Stimulated activated CD4-positive, alpha-beta T cell treated with anti-CD3 and anti-CD28 coated beads, TNF-alpha, amount 100 ng/mL, for 48 hours (primary cell): ENCODE results near the gene MTX2.

Source experiments
- DNase-seq, 3 donors: peaks; one replicate each; pipeline ENCODE4 v3.0.0-alpha.2; 2020; ENCODE audit warnings: low read depth in 3 of 3

The MTX2 gene

DNA sequence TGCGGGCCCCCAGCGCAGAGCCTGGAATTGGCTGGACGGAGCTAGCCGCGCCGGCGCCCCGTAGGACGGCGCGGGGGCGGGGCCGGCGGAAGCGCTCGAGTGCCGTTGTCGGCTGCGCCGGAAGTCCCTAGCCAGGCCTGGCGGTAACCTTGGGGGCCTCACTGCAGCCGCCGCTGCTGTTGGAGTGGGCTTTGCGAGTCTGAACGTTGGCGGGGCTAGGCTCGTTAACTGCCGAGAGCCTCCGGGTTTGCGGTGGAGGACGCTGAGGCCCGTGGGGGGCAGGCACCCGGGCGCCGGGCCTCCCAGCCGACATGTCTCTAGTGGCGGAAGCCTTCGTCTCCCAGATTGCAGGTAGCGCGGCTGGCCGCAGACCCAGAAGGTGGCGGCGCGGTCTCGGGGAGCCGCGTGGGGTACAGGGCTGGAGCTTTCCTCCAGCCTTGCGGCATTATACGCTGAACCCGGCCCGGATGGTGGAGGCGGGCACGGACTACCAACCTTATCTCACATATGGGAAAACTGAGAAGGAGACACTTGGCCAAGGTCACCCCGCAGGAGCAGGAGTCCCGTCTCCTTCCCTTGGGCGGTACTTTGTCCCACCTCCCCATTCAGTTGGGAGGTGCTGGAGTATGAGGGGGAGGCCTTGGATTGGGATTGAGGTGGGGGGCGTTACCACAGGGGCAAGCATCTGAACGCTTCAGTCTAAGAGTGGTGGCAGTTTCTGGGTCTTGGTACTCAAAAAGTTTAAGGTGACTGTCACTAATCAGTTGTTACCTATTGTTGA lies at the start of gene MTX2:
TSS of gene MTX2 (plus strand) at position 124 of the 781 bp plus-strand sequence. CDS start at position 312, 188 bp downstream.
- DNase-seq = peak; percentile 44 to 65 (median 54)

GRCh38 chr2:176227874-176228273 lies 41.4 kb upstream of the MTX2 start:
- no peak for DNase-seq

GRCh38 chr2:176234156-176234555 lies 35.1 kb upstream of the MTX2 start:
- no peak for DNase-seq

DNA sequence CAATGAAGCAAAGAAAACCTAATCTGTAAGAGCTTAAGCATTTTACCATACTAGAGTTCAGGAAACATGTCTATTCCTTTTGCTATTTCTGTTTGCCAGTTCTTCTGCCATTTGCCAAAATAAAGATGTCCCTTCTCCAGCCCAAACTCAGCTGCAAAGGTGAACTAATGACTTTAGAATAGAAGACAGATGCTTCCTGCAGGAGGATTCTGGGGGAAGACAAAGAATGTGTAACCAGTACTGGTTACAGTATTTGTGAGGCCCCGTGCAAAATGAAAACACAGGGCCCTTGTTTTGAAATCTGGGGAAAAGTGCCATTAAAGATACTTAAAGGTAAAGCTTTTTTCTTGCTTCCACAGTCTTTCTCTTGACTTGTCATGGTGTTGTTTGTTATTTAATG lies 34.3 kb upstream of the MTX2 start:
- DNase-seq = no peak

- DNase-seq = no peak
Measured at GRCh38 chr2:176237456-176237855, 31.8 kb upstream of the MTX2 start.

- no peak for DNase-seq
Measured at GRCh38 chr2:176239031-176239430, 30.2 kb upstream of the MTX2 start.

GRCh38 chr2:176240301-176240700 lies 28.9 kb upstream of the MTX2 start:
- DNase-seq = no peak

DNA sequence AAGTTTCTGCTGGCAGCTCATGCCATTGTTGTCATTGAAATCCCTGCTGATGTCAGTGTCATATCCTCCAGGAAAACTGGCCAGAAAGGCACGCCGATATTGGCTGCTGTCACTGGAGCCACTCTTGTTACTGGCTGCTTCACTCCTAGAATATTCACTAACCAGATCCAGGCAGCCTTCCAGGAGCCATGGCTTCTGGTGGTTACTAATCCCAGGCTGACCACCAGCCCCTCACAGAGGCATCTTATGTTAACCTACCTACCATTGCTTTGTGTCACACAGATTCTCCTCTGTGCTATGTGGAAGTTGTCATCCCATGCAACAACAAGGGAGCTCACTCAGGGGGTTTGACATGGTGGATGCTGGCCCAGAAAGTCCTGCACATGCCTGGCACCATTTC lies 27.0 kb upstream of the MTX2 start:
- DNase-seq = no peak

DNA sequence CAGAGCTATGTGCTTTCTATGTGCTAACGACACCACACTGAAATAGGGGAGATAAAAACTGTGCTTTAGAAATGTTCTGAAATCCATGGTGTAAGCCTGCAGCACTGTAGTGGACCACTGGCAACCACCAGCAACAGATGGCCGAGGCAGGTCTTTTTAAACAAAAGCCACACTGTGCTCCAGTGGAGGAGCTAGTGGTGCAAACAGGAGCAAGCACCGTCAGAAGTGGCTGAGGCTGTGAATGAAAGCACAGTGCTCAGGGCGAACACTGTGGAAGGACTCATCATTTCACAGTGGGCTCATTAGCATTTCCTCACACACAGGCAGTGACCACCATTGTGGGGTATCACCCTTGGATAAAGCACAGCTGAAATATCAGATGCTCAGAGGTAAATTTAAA lies 22.9 kb upstream of the MTX2 start:
- no peak for DNase-seq

DNA sequence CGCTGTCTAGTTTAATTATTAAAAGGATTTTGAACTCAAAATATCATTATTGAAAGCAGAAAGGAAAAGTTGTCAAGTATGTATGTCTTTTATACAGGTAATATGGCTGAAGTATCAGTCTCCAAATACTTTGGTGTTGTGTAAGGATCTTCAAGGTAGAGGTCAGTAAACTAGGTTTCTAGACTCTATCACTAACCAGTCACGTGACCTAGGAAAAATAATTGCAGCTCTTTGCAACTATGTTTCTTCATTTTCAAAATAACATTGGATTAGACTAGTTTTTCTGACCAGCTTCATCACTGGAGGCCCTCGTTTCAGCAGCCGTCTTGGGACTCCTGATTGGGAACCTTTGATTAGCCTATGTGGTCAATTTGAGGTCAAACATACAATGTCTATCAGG lies 21.4 kb upstream of the MTX2 start:
- no peak for DNase-seq

GRCh38 chr2:176251928-176252327 lies 17.3 kb upstream of the MTX2 start:
- DNase-seq = no peak

DNA sequence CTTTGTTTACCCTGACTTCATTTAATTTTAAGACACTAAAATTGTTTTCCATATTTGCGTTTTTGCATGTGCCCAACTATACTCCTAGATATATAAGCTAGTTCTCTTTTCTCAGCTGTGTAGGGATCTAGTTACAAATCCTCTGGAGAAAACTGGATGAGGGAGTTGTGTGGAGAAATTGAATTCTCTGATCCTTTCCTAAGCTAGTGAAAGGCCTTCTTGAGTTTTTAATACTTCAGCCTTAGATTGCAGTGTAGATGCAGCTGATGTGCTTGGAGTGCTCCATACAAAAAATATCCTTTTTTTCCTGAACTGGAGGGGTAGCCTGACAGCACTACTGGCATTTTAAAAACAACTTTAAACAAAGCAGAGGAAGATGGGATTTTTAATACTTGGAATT lies 8.6 kb upstream of the MTX2 start:
- no peak for DNase-seq

DNA sequence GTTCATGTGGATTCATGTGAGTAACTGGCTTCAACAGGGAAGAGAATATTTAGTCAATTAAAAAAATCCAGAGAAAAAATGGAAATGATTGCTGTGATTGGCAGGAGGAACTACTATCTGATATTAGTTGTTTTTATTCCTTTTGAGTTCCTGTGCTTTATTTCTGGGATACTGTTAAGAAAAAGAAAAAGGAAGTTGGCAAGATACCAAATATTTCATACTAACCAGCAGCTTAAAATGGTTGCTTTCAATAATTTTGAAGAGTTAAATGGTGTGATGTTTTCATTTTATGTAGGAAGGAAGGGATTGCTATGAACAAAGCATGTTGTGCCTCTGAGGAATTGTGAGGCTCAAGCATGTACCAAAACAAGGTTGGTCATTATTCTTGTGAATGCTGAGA lies 8.1 kb upstream of the MTX2 start:
- no peak for DNase-seq

DNA sequence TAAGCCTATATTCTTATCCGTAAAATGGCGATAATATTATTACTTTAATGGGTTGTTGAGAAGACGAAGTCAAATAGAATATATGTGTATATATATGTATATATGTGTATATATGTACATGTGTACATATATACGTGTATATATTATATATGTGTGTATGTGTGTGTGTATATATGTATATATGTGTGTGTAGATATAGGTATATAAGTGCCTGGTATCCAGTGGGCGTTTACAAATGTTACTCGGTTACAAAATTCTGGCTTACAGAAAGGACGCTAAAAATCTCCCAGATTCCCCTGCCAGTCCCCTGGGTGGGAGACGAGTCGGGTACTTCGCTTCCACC lies 295 bp upstream of the MTX2 start:
- no peak for DNase-seq

DNA sequence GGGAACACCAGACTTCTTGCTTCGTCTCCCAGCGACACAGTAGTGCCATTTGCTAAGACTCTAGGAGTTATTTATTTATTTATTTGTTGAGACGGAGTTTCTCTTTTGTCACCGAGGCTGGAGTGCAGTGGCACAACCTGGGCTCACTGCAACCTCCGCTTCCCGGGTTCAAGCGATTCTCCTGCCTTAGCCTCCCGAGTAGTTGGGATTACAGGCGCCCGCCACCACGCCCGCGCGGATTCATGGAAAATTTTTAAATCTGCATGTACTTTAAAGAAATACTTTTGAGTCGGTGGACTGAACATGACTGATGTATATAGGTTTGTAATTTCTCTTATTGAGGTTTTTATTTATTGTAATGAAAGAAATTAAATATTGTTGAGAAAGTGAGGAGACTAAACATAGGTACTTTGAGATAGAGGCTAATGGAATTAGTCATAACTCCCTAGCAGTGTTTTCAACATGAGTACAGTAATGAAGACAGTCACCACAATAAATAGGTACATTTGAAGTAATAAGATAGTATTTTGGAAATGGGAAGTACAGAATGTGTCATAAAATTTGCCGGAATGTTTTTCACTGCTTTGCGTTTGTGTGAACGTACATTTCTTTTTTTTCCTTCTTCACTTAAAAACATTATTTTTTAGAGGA lies 983 bp downstream of the MTX2 start:
- no peak for DNase-seq

GRCh38 chr2:176272870-176273459 lies 3.7 kb downstream of the MTX2 start:
- DNase-seq = no peak

DNA sequence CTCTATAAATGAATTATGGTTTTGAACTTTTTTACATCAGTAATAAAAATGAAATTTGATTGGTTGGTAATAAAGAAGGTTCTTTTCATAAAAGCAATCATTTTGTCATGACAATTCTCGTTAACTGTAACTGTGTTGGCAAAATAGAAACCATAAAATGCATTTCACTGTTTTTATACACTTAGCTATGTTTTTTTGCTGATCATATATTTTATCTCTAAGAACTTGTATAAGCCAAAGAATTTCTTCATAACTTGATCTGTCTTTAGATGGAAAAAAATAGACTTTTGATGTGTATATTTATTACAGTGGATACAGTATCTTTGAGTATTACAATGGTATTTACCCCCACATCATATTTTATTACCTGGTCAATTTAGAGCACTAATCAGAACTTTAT lies 9.7 kb downstream of the MTX2 start:
- DNase-seq = no peak

DNA sequence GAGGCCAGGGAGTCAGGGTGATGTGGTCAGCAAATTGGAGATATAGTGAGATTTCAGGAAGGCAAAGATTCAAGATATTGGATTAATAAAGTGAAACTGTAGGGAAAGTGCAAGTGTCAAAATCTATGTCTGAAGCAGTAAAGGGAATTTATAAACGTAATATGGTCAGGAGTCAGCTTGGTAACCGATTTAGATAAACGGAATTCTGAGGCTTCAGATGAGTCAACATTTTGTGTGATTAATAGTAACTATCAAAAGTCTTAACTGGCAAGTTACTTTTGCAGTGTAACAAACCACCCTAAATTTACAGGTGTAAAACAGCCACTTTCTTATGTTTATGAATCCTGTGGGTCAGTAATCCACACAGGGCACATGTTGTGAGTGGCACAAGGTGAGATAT lies 10.9 kb downstream of the MTX2 start:
- no peak for DNase-seq

GRCh38 chr2:176280867-176281658 lies 11.8 kb downstream of the MTX2 start:
- no peak for DNase-seq

- DNase-seq = no peak
Measured at GRCh38 chr2:176283291-176284068, 14.2 kb downstream of the MTX2 start.

GRCh38 chr2:176284461-176285049 lies 15.3 kb downstream of the MTX2 start:
- no peak for DNase-seq
